DMS79 (cell line): ENCODE measurements around the gene NCKIPSD.

Experiments
- DNase-seq: peaks from one replicate; lab custom pipeline; 2025; lab: John Stamatoyannopoulos, UW

Gene NCKIPSD

DNA sequence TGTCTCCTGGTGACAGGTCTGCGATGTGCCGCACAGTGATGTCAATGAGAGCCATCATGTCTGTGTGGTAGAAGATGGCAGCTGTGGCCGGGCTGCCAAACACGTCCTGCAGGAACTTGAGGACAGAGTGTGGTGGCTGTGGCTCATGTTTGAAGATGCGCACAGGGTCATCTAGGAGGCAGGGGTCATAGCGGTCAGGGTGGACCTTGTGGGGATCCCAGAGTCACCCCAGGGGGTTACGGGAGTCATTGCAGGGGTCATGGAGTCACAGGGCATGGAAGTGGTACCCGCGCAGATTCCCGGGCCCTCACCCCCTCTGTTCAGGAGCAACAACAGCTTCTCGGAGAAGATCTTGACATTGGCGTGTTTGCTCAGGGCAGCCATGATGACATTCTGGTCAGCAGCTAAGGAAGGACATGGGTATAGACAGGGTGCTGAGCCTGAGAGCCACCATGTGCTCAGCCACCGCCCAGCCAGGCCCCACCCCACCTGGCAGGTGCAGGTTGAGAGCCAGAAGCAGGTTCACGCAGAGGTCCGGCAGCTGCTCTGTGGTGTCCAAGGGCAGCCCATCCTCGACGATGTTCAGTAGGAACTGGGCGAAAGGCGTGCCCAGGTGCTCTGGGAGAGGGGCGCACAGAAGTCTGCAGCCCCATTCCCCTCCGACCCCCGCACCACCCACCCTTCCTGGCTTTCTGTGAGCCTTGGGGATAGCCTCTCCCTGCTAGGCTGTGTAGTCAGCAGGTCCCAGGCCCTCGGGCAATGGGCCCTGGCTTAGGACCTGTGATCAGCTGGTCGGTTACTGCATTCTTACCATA is 6.9 kb downstream of the NCKIPSD start:
- no peak for DNase-seq

DNA sequence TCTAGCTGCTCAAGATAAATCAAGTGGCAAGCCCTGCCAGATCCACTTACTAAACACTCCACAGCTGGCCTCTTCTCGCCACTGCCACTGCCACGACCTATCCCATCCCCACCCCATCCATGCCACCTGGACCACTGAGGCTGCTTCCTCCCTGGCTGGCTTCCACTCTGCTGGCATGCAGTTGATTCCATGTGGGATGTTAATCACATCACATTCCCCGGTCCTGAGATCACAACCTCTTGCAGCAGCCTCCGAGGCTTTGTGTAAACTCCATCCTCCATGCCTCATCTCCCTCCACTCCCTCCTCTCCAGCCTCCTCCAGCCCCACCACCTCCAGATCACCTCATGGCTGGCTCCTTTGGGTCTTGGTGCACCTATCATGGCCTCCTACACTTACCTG is 7.7 kb downstream of the NCKIPSD start:
- DNase-seq, result no peak

DNA sequence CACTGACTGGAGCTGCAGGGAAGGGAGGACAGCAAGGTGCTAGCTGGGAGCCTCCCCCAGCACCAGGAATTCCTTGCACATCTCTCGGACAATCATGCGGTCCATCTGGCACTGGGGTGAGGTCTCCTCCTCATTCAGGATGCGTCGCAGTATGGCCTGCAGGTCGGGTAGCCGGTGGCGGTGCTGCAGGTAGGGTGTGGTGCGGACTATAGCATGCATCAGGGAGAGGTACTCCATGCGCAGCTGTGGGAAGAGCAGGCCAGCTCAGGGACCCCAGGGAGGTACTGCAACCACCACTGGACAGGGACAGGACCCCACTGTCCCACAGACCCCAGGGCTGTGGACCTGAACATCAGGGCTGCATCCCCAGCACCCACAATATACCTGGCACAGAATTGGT is 11.2 kb downstream of the NCKIPSD start:
- DNase-seq, result no peak

DNA sequence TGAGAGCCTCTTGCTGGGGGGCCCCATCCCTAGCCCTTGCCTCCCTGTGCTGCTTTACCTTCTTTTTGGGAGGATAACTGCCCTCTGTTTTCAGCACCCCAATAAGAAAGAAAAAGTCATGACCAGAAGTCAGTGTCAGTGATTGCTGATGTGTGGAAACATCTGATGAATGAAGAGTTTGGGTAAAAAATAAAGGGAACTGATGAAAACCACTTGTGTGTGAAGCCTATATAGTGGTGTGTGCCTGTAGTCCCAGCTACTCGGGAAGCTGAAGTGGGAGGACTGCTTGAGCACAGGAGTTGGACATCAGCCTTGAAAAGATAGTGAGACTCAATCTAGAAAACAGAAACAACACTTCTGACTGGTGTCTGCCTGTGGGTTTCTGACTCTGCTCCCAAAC is 13.2 kb downstream of the NCKIPSD start:
- DNase-seq, result no peak

DNA sequence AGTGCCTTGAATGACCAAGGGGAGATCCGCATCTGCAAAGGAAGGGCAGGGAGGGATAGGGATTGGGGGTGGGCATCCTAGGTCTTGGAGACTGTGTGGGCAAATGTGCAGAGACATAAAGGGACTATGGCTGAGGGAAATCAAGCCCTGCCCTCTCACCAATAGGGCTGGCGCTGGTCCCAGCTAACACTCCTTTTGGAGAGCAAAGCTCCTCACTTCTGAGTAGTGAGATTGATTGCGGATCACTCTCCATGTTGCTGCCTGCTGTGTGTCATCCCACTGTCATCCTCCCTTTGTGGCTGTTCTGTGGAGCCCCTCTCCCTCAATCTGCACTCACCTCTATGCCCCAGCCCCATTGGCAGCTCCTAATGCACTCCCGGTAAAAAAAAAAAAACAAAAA is 20.8 kb downstream of the NCKIPSD start:
- no peak for DNase-seq

DNA sequence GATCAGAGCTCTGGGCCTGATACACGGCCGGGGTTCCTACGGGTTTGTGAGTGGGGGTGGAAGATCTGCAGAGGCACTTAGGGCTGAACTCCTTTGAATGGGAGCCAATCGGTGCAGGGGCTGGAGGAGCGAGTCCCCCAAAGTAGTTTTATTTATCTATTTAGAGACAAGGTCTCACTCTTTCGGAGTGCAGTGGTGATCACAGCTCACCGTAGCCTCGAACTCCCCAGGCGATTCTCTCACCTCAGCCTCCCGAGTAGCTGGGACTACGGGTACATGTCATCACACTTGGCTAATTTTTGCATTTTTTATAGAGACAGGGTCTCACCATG is 21.4 kb downstream of the NCKIPSD start:
- no peak for DNase-seq

DNA sequence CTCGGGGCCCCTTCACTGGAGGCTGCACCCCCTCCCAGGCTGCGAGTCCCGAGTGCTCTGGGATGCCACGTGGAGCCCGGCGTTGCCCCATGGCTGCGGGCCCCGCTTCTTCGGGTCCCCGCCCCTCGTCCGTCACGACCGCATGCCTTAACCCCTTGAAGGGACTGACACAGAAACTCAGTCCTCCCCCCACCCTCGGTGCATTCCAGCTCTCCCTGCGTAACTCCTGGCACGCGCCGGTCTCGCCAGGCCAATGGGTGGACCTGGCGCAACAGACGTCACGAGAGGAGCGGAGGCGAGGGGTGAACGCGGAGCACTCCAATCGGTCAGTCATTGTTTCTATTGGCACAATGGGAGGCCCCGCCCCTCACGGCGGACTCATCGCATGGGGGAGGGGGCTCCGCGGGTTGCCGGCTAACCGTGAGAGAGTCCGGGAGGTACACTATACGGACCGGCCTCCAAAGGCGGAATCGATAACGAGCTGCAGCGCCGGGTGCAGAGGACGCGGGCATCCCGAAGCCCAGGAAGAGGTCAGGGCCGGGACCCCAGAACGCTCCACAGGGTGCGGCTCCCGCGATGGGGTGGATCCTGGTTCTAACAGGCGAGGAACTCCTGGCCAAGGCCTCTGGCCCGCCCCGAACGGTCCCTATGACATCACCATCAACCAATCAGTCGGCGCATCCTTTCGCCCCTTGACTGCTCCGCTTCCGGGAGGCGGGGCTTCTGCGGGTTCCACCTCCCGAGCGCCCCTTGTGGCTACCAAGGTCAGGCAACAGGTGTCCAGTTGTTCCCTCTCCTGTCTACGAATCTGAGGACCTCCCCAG is 22.0 kb downstream of the NCKIPSD start:
- peak; percentile 85 for DNase-seq

DNA sequence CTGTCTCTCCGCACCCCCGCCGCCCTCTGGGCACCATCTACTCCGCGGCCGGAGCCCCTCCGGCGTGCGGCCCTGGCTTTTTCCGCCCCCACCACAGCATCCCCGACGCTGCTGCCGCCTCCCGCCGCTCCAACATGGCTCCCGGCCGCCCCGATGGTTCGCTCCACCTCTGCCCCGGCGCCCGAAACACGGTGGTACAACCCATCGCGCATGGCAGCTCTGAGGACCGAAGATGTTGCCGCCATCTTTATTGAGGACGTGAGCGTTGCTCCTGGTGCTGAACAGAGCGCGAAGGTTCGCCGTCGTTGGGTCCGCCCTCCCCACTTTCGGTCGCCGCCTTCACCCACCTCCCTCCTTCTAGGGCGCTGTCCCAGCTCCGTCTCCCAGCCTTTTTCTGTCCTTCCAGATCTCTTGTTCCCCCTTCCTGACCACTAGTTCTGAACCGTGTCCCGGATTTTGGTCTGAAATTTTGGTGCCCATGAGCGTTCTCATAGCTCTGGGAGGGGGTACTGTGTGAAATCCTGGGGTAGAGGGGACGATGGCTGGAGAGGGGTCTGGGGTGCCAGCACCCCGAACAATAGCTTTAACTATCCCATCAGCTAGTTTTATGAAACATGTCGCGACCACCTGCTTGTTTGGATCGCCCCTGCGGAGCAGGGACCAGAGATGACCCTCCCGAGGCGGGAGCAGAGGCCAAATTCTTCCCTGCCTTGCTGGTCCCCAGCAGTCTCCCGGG is 22.8 kb downstream of the NCKIPSD start, which contains the start of gene CELSR3:
CELSR3 (minus strand) TSS at position 134 of the 736 bp plus-strand sequence. CDS start 252 bp downstream, outside the sequence.
- peak; percentile 68 for DNase-seq

DNA sequence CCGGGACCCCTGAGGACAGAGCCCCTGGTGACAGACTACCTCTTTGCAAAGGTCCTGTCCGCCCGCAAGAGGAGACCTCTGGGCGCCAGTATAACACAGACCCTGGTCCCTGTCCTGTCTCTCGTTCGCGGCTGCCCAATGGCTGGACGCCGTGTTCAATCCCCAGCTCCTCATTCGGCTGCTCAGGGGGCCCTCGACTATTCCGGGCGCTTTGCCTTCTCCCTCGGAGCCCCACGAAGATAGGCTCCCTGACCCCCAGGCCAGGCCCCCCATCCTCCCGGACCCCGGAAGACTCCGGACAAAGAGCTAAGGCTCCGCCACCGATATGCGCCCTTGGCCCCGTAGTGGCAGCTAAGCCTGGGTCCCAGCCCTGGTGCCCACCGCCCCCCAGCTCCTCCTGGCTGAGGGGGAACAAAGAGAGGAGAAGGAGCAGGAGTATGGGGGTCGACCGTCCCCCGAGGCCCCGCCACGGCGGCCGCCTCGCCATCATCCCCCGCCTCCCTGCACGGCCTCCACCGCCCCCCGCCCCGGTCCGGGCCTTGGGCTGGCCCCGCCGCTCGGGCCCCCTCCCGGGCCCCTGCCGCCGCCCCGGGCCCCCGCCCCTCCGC is 23.5 kb downstream of the NCKIPSD start:
- no peak for DNase-seq

DNA sequence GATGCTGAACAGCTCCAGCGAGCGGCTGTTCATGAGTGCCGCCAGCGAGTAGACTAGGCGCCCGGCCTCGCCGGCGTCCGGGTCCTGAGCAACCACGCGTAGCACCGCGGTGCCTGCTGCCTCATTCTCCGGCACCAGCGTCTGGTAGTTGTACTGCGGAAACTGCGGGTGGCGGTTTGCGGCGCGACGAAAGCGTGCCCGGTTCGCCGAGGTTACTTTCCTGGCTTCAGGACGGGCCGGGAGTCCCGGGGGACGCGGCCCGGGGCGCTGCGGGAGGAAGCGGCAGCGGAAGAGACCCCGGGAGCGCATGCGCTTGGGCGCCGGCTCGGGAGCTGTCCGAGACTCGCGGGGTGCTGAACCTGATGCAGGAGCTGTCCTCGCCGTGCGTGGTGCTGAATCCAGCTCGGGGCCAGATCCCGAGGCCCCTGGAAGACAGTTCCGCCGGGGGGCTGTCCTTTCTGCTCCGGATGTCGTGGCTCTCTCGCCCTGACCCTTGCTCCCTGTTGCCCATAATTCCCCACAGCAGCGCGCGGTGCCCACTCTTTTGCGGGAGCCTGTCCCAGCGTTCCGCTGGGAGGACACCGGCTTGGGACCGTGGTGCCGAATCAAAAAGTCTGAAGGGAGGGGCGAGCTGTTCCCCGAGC is 24.1 kb downstream of the NCKIPSD start:
- no peak for DNase-seq

DNA sequence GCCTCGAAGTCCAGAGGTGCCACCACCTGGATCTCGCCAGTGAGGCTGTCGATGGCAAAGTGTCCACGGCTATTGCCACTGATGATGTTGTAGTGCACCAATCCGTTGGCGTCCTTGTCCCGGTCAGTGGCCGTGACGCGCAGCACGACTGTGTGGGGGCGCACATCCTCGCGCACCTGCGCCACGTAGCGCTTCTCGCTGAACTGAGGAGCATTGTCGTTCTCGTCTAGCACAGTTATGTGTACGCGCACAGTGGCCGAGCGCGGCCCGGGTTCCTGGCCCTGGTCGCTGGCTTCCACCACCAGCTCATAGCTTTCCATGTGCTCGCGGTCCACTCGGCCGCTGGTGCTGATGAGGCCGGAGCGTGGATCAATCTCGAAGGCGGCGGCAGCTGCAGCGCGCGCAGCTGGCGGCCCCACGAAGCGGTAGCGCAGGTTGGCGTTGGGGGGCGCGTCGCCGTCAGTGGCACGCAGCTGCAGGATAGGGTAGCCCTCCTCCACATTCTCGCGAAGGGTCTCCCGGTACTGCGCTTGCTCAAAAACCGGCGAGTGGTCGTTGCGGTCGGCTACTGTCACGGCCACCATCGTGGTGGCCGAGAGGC is 24.8 kb downstream of the NCKIPSD start:
- no peak for DNase-seq

DNA sequence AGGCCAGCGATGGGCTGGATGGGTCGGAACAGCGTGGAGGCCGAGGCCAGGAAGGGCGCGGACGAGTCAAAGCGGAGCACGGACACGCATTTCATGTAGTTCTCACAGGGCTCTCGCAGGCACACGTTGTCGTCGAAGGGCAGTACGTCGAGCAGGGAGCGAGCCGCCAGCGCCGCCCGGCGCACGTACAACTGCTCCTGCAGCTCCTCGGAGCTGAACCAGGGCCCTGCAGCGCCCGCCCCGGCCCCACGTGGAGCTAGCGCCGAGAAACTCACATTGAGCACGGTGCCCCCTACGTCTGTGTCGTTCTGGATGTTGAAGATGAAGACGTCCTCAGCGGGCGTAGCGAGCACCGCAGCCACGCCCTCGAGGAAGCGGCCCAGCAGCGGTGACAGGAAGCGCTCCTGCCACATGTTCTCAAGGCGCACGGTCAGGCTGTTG is 28.9 kb downstream of the NCKIPSD start:
- DNase-seq, result no peak

DNA sequence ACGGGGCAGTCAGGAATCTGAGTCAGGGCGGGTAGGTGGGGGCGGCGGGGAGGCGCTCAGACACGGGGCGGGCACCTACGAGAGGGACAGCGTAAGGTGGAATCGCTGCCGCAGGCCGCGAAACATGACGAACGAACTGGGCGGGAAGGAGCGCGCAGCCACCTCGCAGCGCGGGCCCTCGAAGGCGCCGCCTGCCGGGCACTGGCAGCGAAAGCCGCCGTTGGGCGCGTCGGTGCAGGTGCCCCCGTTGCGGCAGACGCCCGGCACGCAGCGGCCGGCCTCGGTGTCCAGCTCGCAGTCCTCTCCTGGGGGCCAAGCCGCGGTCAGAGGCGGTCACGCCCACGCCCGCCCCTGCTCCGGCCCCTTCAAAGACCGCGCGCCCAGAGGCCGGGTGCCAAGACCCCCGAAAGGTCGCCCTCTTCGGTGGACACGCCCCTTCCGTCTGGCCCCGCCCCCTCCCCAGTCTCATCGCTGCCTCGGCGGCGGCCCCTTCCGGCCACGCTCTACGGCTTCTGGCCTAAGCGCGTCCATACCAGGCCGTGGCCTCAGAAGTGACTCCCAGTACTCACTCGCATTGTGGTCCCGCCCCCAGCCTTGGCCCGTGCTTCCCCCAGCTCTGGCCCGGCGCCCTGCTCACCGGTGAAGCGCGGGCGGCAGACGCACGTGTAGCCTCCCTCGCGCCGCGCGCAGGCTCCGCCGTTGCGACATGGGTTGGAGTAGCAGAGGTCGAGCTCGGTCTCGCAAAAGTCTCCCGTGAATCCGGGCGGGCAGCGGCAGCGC is 29.5 kb downstream of the NCKIPSD start:
- no peak for DNase-seq

DNA sequence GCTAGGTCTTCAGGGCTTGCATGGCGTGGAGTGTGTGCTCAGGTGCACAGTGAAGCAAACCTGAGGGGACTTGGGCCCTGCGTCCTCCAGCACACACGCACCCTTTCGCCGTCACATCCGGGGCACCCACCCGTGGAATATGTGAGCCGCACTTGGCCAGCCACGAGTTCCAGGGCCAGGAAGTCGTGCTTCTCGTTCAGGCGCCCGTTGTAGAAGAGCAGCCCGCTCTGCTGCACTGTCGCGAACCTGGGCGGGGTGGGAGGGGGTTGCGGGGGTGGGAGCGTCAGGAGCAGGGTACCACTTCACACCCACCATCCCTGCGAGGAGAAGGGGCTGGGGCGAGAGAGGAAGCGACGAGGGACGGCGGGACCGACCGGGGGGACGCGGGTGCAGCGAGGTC is 30.1 kb downstream of the NCKIPSD start:
- no peak for DNase-seq

DNA sequence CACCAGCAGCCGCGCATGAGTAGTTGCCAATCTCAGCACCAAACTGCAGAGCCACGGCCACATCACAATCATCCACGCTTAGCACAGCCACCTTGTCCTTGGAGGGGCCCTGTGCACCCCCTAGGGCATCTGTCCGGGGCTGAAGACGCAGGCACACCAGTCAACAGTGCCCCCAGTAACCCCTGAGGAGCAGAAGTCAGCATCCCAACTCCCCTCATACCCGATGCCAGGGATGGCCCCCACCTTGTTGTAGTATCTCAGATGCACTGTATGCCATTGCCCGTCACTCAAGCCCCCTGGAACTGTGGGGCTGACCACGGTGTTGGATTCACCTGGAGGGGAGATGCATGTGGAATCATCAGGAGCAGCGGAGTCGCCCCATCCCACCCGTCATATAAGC is 30.7 kb downstream of the NCKIPSD start:
- no peak for DNase-seq

DNA sequence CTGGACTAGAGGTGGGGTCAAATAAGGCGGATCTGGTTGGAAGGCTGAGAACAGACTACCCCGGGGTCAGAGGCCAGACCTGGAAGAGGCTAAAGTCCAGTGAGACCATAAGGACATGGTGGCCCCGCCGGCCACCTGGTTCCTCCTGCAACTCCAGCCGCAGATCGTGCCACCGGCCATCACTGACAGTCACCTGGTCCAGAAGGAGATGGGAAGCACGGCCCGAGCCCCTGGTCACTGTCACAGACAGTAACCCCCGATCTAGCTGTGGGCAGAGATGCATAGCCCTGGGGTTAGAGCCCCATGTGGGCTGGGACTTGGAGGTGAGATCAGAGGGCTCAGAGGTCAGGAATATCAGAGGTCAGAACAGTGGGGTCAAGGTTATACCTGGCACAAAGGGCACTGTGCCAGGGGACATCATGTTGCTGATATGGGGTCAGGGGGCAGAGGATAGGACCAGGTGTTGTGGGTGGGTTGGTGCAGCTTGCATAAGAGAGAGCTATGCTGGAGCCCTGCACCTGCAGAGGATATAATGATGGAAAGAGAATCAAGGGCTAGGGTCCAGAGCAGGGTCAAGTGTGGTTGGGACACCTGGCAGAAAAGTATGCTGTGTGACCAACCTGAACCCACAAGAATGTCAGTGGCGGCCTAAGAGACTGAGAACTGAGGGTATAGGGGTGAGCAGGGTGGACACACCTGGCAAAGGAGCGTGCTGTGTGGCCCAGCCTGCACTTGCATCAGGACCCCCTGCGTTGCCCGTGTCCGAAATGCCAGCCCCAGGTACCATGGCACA is 32.6 kb downstream of the NCKIPSD start:
- DNase-seq, result no peak

DNA sequence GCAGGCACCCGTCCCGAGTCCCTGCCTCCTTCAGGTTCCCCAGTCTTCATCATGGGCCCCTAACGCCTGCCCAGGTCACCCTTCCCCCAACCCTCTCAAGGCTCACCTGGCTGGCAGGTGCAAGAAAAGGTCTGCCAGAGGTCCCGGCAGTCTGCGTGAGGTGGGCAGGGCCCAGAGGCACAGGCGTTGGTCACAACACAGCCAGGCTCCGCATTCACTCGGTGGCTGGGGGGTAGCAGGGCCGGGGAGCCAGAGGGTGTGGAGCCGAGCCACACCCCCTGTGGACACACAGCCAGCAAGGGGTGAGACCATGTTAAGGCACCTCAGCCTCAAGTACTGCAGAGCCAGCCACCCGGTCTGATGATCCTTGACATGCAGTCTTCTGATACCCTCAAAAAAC is 33.9 kb downstream of the NCKIPSD start:
- no peak for DNase-seq

DNA sequence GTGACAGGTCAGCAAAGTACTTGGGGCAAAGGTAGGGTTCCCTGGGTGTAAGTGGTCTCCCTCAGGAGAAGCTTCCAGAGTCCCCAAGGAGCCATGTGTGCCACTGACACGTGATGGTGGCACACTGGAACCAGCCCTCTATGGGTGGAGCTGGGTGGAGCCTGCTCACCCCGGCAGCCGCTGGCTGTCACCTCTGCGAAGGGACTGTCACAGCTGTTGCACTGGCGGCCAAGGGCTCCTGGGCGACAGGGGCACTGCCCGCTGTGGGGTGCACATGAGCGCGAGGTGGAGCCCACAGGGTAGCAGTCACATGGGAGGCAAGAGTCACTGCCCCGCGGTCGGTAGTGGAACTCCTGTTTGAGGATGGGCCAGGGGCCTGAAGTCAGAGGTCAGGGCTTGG is 35.0 kb downstream of the NCKIPSD start:
- no peak for DNase-seq

DNA sequence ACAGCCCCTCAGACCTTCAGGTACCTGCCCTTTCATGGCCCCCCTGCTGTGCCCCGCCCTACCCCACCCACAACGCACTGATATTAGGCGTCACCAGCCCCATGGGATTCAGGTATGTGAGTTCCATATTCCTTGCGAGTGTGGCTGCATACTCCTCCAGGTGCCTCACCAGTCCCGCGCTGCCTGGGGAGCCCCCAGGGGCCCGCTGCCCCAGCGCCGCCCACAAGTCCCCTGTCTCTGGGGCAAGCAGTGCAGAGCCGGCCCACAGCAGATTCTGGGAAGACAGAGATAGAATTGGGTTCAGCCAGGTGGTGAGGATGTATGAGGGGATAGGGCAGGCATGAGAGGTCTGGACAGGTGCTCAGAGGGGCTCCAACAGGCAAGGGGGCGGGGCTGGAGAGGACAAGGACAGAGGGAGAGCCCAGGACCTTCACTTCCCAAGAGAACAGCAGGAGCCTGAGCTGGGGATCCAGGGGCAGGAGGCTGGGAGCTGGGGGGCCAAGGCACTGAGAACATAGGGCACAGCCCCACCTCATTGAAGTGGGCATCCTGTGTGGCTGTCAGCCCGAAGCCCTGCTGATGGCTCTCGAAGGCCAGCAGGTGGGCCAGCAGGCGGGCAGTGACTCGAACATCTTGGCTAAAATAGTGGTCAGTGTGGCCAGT is 37.4 kb downstream of the NCKIPSD start:
- DNase-seq, result no peak
